Measurements from ENCODE around the gene IRF3.

GRCh38 chr19:49689133-49690078 lies 23.7 kb upstream of the IRF3 start, which contains the start of gene ADM5:
- TF ChIP-seq, protein P1, sequence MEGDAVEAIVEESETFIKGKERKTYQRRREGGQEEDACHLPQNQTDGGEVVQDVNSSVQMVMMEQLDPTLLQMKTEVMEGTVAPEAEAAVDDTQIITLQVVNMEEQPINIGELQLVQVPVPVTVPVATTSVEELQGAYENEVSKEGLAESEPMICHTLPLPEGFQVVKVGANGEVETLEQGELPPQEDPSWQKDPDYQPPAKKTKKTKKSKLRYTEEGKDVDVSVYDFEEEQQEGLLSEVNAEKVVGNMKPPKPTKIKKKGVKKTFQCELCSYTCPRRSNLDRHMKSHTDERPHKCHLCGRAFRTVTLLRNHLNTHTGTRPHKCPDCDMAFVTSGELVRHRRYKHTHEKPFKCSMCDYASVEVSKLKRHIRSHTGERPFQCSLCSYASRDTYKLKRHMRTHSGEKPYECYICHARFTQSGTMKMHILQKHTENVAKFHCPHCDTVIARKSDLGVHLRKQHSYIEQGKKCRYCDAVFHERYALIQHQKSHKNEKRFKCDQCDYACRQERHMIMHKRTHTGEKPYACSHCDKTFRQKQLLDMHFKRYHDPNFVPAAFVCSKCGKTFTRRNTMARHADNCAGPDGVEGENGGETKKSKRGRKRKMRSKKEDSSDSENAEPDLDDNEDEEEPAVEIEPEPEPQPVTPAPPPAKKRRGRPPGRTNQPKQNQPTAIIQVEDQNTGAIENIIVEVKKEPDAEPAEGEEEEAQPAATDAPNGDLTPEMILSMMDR (IDR thresholded peaks at IDR 0.05): peak in 5 of 6 experiments; percentile 21 to 54 (median 29)
- TF ChIP-seq POLR2A (IDR thresholded peaks at IDR 0.05): no peak
